Medulla oblongata (tissue), 1 donor: ENCODE data around the gene AREG.
"Not testable (repeated sequence)": the region's sequence is repeated elsewhere in the genome, so short reads cannot be mapped to it uniquely, and the experiment has no call there.

Source experiments
- DNase-seq: peaks from one replicate; pipeline ENCODE4 v3.0.0-alpha.2; 2015; ENCODE audit errors: extremely low spot score

AREG gene, protein sequence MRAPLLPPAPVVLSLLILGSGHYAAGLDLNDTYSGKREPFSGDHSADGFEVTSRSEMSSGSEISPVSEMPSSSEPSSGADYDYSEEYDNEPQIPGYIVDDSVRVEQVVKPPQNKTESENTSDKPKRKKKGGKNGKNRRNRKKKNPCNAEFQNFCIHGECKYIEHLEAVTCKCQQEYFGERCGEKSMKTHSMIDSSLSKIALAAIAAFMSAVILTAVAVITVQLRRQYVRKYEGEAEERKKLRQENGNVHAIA

DNA sequence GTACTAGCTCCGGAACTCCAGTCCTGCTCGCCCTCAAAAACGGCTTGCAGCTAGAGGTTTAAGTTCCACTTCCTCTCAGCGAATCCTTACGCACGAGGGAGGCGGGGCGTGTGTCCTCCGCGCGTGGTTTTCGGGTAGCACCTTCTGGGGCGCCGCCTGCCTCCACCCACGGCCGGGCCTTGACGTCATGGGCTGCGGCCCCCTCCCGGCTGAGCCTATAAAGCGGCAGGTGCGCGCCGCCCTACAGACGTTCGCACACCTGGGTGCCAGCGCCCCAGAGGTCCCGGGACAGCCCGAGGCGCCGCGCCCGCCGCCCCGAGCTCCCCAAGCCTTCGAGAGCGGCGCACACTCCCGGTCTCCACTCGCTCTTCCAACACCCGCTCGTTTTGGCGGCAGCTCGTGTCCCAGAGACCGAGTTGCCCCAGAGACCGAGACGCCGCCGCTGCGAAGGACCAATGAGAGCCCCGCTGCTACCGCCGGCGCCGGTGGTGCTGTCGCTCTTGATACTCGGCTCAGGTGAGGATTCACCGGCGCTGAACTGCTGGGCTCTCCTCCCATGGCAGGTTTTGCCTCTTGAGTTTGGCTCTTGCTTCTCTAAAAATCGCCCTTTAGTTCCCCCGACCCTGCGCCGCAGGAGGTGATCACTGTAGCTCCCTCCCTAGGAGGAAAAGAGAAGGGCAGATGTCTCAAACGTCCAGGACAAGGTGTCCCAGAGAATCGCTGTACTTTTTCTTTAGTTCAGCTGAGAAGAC, at the start of gene AREG:
TSS of gene AREG (plus strand) at position 246 of the 752 bp plus-strand sequence. CDS start at position 456, 210 bp downstream.
- peak; percentile 58 for DNase-seq

DNA sequence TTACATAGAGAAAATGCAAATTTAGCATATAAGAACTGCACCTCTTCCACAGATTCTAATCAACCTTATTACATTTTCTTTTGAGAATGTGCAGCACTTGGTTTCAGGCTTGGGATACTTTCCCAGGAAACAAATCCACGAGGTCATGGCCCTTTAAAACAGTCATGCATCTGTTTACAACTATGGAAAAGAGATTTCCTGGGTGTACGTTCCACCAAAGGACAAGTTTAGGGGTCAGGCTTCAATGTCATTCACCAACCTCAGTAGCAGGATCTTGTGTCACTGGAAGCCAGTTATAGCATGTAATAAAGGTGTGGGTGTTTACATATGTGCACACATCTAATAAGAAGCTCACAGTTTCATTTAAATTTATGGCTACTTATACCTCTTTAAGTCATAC, 49.3 kb upstream of the AREG start:
- no peak for DNase-seq

DNA sequence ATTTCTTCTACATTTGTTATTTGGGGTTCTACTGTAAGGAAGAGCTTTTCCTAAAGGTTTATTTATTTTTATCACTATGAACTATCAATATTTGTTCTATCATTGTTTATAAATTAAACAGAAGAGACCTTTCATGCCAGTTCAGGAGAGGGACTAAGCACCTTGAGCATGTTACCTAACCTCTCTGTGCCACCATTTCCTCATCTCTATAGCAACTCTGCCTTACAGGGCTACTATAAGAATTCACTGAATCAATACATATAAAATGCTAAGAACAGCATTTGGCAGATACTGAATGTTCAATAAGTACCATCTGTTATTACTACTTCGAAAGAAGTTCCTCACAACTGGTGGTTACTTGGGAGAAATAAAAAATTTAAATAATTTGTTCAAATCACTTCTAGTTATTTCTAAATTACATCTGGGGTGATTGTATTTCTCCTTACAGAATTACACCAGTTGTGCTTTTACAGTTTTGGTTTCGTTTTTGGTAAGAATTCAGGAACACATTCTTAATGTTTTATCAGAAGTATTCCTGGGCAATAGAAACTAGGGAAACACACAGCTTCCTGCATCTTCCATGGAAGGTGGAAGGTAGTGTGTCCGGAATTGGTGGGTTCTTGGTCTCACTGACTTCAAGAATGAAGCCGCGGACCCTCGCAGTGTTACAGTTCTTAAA, 47.0 kb upstream of the AREG start:
- DNase-seq = peak; percentile 21

DNA sequence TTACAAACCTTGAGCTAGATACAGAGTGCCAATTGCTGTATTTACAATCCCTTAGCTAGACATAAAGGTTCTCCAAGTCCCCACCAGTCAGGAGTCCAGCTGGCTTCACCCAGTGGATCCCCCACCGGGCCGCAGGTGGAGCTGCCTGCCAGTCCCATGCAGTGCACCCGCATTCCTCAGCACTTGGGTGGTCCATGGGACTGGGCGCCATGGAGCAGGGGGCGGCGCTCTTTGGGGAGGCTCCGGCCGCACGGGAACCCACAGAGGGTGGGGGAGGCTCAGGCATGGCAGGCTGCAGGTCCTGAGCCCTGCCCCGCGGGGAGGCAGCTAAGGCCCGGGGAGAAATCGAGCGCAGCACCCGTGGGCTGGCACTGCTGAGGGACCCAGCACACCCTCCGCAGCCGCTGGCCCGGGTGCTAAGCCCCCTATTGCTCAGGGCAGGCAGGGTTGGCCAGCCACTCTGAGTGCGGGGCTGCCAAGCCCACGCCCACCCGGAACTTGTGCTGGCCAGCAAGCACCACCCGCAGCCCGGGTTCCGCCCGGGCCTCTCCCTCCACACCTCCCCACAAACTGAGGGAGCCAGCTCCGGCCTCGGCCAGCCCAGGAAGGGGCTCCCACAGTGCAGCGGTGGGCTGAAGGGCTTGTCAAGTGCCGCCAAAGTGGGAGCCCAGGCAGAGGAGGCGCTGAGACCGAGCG, 45.9 kb upstream of the AREG start:
- not testable (repeated sequence) for DNase-seq

DNA sequence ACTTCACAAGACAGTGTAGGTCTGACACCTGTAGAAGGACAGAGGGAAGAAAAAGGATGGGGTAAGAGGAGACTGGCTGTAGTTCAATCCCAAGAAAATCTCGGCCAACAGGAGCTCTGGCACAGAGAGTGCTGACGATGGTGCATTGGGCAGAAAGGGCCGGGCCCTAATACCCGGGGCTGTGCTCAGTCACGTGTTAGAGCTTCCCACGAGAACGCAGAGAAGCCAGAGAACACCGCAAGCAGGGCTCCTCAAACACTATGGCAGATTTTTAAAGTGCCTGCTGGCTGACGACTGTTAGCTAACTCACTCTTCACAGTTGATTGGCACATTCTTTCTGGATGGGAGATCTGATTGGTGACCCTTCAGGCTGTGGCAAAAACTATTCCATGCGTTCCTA, 44.5 kb upstream of the AREG start:
- DNase-seq = no peak

DNA sequence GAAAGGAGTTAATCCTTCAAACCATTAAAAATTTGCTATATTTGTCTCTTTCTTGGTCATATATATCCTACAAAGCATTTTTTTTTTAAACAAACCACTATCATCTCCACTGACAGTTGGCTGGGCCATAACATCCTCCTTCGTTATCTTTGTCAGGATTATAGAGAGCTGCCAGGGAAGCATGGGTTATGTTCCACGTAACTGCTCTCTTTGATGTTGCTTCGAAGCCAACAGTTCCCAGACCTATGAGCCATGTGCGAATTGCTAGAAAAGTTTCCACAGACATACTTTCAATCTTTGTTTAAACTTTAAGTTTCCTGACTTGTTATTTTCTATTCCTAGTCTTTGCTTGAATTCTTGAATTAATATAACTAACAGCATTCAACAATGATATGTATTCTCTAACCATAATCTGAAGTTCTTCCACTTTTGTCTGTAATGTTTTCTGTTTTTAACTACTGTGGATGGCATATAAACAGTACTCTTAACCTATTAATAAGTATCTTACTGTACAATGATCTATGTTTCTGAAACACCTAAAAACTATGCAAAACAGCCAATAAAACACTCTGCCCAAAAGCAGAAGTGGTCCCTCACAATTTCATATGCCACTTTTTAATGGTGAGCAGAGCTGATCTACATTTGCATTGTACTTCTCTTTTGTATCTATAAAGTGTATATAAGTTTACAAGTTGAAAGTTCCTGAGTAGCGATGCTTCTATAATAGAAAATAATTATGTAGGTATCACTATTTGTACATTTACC, 42.1 kb upstream of the AREG start:
- DNase-seq = no peak

DNA sequence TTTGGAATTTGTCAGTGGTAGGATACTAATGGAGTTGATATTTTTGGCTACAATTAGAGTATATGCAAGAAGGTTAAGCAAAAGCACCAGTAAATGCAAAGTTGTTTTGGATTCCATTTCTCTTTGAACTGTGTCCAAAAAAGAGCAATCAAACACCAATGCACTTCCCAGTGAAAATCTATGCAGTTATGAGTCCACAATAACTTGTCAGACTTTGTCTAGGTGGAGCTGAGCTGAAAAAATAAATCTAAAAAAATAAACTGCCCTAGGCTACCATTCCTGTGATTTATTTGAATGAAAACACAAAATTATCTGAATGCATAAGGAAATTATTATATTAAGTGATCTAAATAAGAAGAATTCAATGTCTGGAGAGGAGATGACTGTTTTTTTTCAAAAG, 37.0 kb upstream of the AREG start:
- DNase-seq = no peak

DNA sequence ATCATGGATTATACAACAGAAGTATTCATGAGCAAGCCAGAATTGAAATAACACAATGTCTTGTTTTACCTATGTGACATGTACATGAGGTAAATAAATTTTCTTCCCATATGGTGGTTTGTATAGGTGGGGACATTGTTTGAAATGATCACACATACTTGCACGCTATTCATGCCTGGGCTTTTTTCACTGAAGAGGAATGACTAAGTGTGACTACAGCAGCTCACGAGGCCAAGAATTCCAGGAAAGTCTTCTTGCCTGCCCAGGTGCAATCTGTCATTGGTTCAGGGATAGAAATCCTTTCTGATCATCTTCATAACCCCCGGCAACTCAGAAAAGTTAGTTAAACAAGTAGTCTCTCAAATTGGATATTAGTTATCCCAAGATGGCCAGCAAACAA, 36.3 kb upstream of the AREG start:
- DNase-seq = no peak

DNA sequence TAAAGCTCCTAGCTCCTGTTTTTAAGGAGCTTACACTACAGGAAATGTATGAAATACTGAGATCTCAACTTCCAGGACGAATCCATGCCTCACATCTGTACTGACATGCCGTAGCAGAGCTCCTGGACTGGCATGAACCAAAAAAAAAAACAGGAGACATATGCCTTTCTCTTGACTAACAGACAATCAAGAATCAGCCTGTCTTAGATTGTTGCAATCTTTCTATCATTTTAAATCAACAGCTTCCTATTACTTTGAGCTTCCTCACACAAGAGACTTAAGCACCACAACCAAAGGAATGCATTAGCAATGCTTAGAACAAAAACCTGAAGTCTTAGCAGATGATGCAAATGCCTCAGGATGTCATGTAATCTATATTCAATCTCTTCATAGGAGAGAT, 34.7 kb upstream of the AREG start:
- no peak for DNase-seq

DNA sequence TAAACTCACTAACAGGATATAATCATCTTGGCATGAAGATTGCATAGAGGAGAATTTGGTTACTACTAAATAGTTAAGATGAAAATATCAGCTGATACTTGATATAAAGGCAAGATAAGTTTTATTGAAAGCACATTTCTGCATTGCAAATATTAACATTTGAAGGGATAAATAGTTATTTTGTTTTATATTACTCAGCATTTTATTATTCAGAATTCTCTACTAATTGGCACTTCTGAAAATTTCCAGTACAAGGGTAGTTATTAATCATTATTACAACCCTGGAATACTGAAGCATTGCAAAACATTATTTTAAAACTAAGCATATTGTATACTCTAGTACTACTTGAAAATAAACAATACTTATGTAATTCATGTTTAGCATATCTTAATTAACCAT, 32.7 kb upstream of the AREG start:
- no peak for DNase-seq

DNA sequence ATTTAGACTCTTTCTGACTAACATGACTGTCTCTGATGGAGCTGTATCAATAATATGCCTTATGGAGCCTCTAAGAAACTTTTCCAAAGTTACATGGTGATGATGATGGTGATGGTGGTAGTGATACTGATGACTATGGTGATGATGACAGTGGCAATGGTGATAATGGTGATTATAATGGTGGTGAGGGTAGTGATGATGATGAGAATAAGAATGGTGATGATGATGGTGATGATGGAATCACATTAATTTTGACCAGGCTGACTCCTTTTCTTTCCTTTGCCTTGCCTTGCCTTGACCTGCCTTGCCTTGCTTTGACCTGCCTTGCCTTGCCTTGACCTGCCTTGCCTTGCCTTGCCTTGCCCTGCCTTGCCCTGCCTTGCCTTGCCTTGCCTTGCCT, 31.7 kb upstream of the AREG start:
- DNase-seq = no peak

DNA sequence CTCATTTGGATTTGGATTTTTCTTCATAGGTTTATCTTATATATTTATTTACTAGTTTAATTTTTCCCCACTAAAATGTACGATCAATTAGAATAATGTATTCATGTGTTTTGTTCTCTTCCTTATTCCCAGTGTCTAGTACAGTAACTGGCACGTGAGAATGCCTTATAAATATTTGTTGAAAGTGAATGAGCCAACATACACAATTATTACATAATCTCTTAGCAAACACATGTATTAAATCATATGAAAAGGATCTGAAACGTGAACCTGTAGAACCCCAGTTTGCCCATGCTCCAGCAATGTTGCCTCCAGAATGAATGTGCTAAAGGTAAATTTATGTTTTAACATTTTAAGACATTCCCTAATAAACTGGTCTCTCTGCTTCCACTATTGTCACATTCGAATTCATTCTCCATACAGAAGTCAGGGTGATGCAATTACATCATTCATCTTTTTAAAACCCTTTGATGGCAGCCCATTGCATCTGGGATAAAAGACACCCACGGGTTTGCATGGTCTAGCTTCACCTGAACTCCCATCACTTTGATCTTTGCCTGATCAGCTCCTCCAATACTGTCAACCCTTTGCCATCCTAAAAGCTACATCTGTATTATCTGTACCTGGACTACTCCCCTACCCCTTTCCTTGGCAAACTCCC, 30.7 kb upstream of the AREG start:
- no peak for DNase-seq

DNA sequence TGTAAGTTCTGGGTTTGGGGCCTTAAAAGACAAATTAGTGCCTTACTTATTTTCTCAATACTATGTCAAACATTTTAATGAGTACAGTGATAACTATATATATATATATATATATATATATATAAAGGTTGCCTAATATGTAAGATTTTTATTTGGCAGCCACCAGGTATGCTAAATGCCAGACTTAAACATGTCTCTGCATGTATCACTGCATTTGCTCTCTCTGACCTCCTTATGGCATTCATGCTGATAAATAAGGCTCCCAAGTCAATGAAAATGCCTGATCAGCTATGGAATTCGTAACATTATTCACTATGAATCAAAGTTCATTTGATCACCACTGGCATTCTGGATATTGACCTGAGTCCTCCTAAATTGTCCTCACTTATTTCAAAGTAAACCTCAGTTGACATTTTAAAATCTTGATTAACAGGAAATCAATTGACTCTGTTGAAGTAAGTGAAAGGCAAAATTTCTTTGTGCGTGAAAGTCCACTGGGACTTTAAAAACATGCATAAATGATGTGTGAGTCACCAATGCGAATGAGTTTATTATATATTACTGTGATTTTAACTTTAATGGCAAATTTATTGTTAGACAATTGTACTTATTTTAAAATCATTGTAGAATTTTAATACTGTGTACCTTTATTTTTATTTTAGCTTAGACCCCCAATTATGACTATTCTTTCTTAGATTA, 29.2 kb upstream of the AREG start:
- DNase-seq = no peak

DNA sequence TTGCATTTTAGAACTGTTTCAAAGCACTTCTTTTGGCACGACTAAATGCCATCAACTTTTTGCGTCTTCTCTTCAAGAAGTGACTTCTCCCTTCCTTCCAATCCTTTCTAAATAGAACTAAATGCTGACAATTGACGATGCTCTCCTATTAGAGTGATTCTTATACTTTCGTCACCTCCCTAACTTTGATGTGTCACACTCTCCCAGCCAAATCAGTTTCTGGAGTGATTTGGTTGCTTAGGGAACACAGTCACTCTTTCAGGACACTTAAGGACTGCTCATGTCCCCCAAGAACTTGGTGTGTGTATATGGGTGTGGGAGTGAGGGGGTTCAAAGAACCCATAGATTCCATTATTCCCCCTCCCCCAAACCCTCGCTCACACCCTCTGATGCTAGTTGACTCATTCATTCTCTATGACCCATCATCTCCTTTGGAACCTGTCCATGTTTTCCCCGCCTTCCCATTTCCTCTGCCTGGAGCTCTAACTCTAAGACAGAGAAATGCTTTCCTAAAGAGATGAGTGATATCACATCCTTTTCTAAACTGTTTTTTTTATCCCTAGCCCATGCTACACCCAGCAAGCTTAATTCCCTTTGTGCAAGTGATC, 26.8 kb upstream of the AREG start:
- DNase-seq = no peak

DNA sequence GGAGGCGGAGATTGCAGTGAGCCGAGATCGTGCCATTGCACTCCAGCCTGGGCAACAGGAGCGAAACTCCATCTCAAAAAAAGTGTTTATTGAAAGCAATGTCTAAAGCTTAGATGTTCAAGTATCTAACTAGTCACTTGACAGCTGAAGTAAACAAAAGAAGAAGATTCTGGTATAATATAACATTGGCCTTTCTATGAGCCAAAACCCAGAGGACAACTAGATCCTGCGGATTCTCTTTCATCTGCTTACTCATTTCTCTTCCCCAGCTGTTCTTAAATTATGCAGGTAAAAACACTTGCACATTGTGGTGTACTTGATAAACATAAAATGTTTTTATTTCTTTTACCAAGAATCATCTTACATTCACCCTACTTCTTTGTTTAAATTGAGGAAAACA, 24.1 kb upstream of the AREG start:
- DNase-seq = no peak

DNA sequence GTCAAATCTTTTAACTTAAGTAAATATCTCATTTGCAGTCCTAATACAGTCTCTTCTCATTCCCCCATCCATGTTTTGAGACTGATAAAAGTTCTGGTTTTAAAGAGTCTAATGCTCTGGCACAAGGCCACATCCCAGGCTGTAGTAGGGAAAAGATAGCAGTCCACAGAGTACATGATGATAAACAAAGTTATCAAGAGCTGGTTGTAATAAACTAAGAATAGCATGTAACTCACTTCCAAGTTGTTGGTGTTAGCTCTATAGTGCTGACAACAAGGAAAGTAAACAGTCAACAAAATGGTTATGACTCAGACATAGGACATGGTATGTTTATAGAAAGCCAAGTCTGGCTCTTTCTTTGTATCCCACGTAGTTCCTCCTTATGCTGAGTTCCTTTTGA, 21.8 kb upstream of the AREG start:
- no peak for DNase-seq

DNA sequence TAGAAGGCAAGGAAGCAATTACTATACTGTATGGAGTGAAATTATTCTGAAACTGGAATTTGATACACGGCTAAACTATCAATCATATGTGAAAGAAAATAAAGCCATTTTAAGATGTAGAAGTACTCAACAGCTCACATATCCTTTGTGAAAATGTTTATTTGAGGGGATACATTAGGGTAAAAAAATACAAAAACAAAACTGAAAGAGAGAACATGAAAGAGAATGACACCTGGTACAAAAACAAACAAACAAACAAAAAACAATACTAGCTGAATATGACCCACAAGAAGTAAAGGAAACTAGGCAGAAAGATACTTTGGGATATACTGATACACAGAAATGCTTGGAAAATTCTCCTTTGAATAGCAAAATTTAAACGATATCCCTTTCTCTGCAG, 20.8 kb upstream of the AREG start:
- no peak for DNase-seq

DNA sequence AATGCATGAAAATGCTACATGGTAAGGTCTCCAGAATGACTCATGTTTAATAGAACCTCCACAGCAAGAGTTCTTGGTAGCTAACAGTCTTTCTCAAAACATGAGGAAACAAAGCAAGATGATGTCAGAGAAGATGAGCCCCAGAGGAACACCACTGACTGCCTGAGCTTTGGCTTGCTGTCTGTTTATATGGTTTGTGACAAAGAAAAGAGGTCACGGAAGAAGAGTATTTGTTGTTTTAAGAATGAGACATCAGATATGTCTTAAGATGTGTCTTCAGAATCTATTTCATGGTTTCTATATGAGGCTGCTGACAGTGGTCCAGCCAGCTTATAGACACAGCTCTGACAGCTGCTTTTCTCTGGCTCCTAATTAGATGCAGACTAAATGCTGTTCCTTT, 18.8 kb upstream of the AREG start:
- no peak for DNase-seq

DNA sequence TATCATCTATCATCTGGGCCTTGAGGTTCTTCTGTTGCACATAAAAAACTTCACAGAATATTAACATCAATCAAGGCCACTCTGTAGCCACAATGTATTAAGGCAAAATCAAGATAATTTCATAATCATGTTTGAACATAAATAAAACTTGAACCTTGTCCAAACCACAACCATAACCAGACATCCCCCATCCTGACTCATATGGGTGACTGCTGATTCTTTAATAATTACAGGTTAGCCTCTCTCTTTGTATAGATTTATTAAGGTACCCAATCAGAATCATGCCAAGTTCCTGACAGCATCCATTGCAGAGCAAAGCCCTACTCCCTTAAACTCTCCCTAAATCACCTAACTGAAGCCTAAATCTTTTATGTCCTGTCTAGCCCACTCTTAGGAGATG, 16.7 kb upstream of the AREG start:
- DNase-seq = no peak
